Measurements from ENCODE around the gene RMDN3. TPM values are rescaled to one million over a fixed set of nuclear protein-coding genes. Genes with fewer than 3 reads are reported as not detected.

RMDN3 gene
- total RNA-seq, 1 experiment from 2014 or later = 28.3 TPM

DNA sequence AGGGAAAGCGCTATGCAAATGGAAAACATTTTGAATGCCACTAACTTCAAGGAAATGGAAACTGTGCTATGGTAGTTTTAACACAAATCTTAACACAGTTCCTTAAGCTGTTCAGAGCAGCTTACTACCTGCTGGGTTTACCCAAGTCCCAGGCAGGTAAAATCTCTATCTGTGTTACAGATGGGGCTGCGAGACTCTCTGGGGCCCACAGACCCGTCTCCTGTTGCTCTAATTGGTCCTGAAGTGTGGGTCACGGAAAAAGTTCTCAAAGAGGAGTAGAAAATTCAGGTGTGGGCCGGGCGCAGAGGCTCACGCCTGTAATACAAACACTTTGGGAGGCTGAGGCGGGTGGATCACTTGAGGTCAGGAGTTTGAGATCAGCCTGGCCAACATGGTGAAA, 34.9 kb upstream of the RMDN3 start:
- Histone ChIP-seq H4K5ac (ENCODE audit: insufficient read length, low read depth, low read length) (no peak overlapping the region), H2BK5ac (ENCODE audit: insufficient read length, low read length) (no peak overlapping the region), H3K14ac (ENCODE audit: insufficient read depth, low read length) (no peak overlapping the region), H3K27me3 (ENCODE audit: insufficient read depth, low read length) (no peaks in the 10 kb centered on the region), H2AK5ac (ENCODE audit: insufficient read length, low read length) (no peak overlapping the region), H3K4ac (ENCODE audit: low read depth, low read length) (no peak overlapping the region), H4K91ac (ENCODE audit: insufficient read length, low read depth, low read length) (no peak overlapping the region), H2BK12ac (ENCODE audit: insufficient read length, low read depth, low read length) (no peak overlapping the region), H3K56ac (ENCODE audit: insufficient read length, low read depth, low read length) (no peak overlapping the region), H2AFZ (ENCODE audit: low read length) (no peak overlapping the region), H3K18ac (ENCODE audit: insufficient read length, low read depth, low read length) (no peak overlapping the region), H2BK20ac (ENCODE audit: low read depth, low read length, poor library complexity, severe bottlenecking) (no peak overlapping the region), H4K20me1 (ENCODE audit: control insufficient read depth, insufficient read depth, insufficient read length) (no peaks in the 10 kb centered on the region), H2BK15ac (ENCODE audit: low read depth, low read length) (no peak overlapping the region), H3K23ac (ENCODE audit: insufficient read length, low read depth, low read length) (no peak overlapping the region), H3K23me2 (ENCODE audit: insufficient read length, low read depth, low read length, poor library complexity, severe bottlenecking) (no peaks in the 10 kb centered on the region), H3K4me1 (ENCODE audit: insufficient read depth, low read length) (peaks cover 9% of the 10 kb centered on the region; the same call in 1 of the 2 replicates), H3T11ph (ENCODE audit: low read length) (no peak overlapping the region), H3K9me3 (ENCODE audit: control insufficient read depth, low read depth, low read length) (no peaks in the 10 kb centered on the region), H3K4me2 (ENCODE audit: insufficient read depth, insufficient read length, low read length) (no peak overlapping the region), H4K8ac (replicated peaks; ENCODE audit: insufficient read length, low read depth, low read length) (no peak overlapping the region), H3K79me2 (ENCODE audit: insufficient read depth, low read length) (no peaks in the 10 kb centered on the region), H3K9ac (ENCODE audit: extremely low read depth, insufficient read length, low read length) (no peak overlapping the region), H3K79me1 (ENCODE audit: insufficient read depth, low read depth, low read length, poor library complexity, severe bottlenecking) (peaks cover 4% of the 10 kb centered on the region), H3K27ac (ENCODE audit: insufficient read length, low read depth, low read length) (no peak overlapping the region), H2BK120ac (ENCODE audit: low read depth, low read length, poor library complexity, severe bottlenecking) (no peak overlapping the region)
- H3K36me3 Mint-ChIP-seq (ENCODE audit: insufficient read depth in 1 of 3, low read depth in 3 of 3) = peaks cover 6 to 14% (median 13%) of the 10 kb centered on the region in 3 experiments; a peak in 5 of 7 replicates
- H3K27me3 Mint-ChIP-seq (ENCODE audit: low read depth) = no peaks in the 10 kb centered on the region
- no peak for TF ChIP-seq CTCF (conservative IDR thresholded peaks at IDR 0.05)
- H3K9me3 Mint-ChIP-seq = no peaks in the 10 kb centered on the region
- no CpG with 5 or more reads among the region's 8 CpGs for WGBS (ENCODE audit: extremely low coverage, insufficient read length, low lambda C conversion rate)
- H3K27ac Mint-ChIP-seq = no peak overlapping the region
- DNase-seq = no peak
- H3K4me1 Mint-ChIP-seq = peaks cover 44 to 45% of the 10 kb centered on the region in 2 experiments
- no peak overlapping the region for H3K4me3 Mint-ChIP-seq

Measured in H9 (cell line).